Measurements from ENCODE around the gene MVK.

Gene MVK

GRCh38 chr12:109621901-109622364 is 48.3 kb downstream of the MVK start:
- H3K36me3 Mint-ChIP-seq (ENCODE audit: low read depth) = no peaks in the 10 kb centered on the region
- H3K4me1 Mint-ChIP-seq (ENCODE audit: low read depth) = no peaks in the 10 kb centered on the region
- no peak overlapping the region for H3K27ac Mint-ChIP-seq
- H3K4me3 Mint-ChIP-seq = no peak overlapping the region
- intact Hi-C loops (cut with micrococcal nuclease) = no loop called here
- peaks cover 29% of the 10 kb centered on the region for H3K27me3 Mint-ChIP-seq
- no peaks in the 10 kb centered on the region for H3K9me3 Mint-ChIP-seq

DNA sequence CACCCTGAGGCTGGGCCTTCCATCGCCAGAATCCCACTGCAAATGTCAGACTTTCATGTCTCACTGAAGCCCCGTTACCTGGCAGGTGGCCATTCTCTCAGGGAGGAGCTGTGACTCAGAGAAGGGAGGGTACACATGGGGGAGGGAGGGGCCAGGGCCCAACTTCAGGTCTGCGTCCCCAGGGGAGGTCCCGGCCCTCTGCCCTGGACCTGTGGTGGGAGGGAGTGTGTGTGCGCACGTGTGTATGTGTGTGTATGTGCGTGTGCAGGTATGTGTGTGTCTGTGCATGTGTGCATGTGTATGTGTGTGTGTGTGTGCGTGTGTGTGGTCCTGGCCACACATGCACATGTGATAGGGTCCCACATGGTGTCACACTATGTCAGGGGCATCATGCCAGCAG is 50.9 kb downstream of the MVK start:
- Mint-ChIP-seq H3K4me1 (ENCODE audit: low read depth) (no peaks in the 10 kb centered on the region), H3K27me3 (peaks cover 28% of the 10 kb centered on the region), H3K36me3 (ENCODE audit: low read depth) (no peaks in the 10 kb centered on the region), H3K9me3 (no peaks in the 10 kb centered on the region), H3K4me3 (no peak overlapping the region), H3K27ac (no peak overlapping the region)
- intact Hi-C loops (cut with micrococcal nuclease) = no loop called here

DNA sequence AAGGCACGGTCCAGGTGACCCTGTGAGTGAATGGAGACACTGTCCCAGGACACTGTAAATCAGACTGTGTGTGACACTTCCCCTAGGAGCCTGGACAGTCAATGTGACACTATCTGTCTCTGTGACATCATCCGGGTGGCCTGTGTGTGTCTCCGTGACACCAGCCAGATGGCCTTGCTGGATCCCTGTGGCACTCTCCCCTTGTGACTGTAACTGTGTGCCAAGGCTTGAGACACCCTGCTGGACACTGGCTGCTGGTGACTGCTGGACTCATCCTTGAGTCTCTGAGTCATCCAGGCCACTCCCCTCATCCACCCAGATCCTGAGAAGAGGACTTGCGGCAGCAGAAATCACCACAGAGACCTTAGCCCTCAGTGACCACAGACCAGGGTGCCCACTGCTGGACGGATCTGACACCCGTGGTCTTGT is 51.6 kb downstream of the MVK start:
- Mint-ChIP-seq H3K36me3 (ENCODE audit: low read depth) (no peaks in the 10 kb centered on the region), H3K4me1 (ENCODE audit: low read depth) (no peaks in the 10 kb centered on the region), H3K9me3 (no peaks in the 10 kb centered on the region), H3K27ac (no peak overlapping the region), H3K27me3 (peaks cover 28% of the 10 kb centered on the region), H3K4me3 (no peak overlapping the region)
- intact Hi-C loops (cut with micrococcal nuclease) = no loop called here

DNA sequence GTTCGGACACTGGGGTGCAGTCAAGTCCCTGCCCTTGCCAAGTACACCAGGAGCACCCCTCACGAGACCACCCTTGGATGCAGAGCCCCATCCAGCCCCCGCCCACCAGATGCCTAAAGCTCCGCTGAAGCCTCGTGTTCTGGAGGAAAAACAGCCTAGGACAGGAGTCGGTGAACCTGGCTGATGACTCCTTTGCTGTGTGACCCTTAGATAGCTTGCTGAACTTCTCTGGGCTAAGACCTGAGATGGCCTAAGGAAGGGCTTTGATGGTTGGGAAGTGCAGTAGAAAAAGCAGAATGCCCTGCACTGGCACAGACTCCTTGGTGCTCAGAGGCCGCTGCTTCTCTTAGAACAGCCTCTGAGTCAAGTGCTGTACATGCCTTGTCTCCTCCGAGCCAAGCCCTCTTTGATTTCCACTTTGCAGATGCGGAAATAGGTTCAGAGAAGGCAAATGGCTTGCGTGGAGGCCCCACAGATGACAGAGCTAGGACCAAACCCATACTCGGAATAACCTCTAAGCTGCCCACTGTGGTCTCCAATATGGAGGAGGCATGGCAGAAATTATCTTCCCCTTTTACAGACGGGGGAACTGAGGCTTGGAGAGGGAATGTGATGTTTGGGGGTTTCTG is 52.3 kb downstream of the MVK start:
- Mint-ChIP-seq H3K27me3 (peaks cover 28% of the 10 kb centered on the region), H3K4me3 (no peak overlapping the region), H3K36me3 (ENCODE audit: low read depth) (no peaks in the 10 kb centered on the region), H3K9me3 (no peaks in the 10 kb centered on the region), H3K27ac (no peak overlapping the region), H3K4me1 (ENCODE audit: low read depth) (no peaks in the 10 kb centered on the region)
- intact Hi-C loops (cut with micrococcal nuclease) = no loop called here

GRCh38 chr12:109626378-109627115 is 53.0 kb downstream of the MVK start:
- peaks cover 23% of the 10 kb centered on the region for H3K27me3 Mint-ChIP-seq
- H3K9me3 Mint-ChIP-seq = no peaks in the 10 kb centered on the region

DNA sequence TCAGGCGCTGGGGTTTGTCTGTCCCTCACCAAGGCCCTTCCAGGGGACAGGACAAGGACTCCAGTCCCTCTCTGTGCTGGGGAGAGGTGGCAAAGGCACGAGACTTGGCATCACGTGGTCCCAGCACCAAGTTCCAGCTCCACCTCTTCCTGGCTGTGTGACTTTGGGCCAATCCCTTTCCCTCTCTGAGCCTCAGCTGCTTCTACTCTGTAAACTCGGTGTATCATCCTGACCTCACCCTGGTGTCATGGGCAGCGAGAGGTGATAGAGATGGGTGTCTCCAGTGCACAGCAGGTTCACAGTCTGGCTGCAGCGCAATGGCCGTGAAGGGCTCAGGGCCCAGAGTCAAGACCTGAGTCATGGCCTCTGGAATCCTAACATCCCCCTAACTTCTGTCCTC is 54.0 kb downstream of the MVK start:
- intact Hi-C loops (cut with micrococcal nuclease) = no loop called here
- Mint-ChIP-seq H3K27ac (no peak overlapping the region), H3K36me3 (ENCODE audit: low read depth) (no peaks in the 10 kb centered on the region), H3K4me1 (ENCODE audit: low read depth) (no peaks in the 10 kb centered on the region), H3K4me3 (no peak overlapping the region), H3K27me3 (peaks cover 13% of the 10 kb centered on the region), H3K9me3 (no peaks in the 10 kb centered on the region)

More at GRCh38 chr12:109626378-109627115, 53.0 kb downstream of the MVK start:
- Mint-ChIP-seq H3K36me3 (ENCODE audit: low read depth) (no peaks in the 10 kb centered on the region), H3K27ac (no peak overlapping the region), H3K4me1 (ENCODE audit: low read depth) (no peaks in the 10 kb centered on the region), H3K4me3 (no peak overlapping the region)
- intact Hi-C loops (cut with micrococcal nuclease) = no loop called here

- H3K4me3 Mint-ChIP-seq = no peak overlapping the region
- H3K27ac Mint-ChIP-seq = no peak overlapping the region
- intact Hi-C loops (cut with micrococcal nuclease) = no loop called here
- no peaks in the 10 kb centered on the region for H3K4me1 Mint-ChIP-seq (ENCODE audit: low read depth)
- H3K36me3 Mint-ChIP-seq (ENCODE audit: low read depth) = no peaks in the 10 kb centered on the region
- H3K9me3 Mint-ChIP-seq = no peaks in the 10 kb centered on the region
- peaks cover 4% of the 10 kb centered on the region for H3K27me3 Mint-ChIP-seq
Observed at GRCh38 chr12:109630107-109630506, 56.5 kb downstream of the MVK start.

DNA sequence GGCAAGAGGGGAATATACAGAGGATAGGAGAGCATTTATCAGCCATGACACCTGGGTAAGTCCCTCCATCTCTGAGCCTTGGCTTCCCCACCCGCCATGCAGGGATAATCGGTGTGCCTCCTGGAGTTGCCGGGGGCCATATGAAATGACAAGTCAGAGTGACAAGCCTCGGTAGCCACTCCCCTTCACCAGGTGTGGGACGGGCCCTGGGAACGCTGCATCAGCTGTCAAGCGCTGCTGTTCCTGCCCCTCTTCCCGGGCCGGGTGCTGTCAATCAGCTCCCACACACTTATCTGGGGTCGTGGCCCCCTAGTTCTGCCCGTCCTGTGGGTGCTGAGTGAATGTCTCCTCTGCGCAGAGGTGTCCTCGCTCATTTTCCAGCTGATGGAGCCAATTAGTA is 57.2 kb downstream of the MVK start:
- Mint-ChIP-seq H3K27me3 (peaks cover 4% of the 10 kb centered on the region), H3K9me3 (no peaks in the 10 kb centered on the region), H3K4me3 (no peak overlapping the region), H3K4me1 (ENCODE audit: low read depth) (no peaks in the 10 kb centered on the region), H3K36me3 (ENCODE audit: low read depth) (no peaks in the 10 kb centered on the region), H3K27ac (no peak overlapping the region)
- intact Hi-C loops (cut with micrococcal nuclease) = no loop called here

- Mint-ChIP-seq H3K9me3 (no peaks in the 10 kb centered on the region), H3K36me3 (ENCODE audit: low read depth) (no peaks in the 10 kb centered on the region), H3K27me3 (peaks cover 4% of the 10 kb centered on the region), H3K4me3 (no peak overlapping the region), H3K4me1 (ENCODE audit: low read depth) (no peaks in the 10 kb centered on the region), H3K27ac (no peak overlapping the region)
- intact Hi-C loops (cut with micrococcal nuclease) = no loop called here
Observed at GRCh38 chr12:109631302-109631701, 57.7 kb downstream of the MVK start.

- intact Hi-C loops (cut with micrococcal nuclease) = no loop called here
- H3K9me3 Mint-ChIP-seq = no peaks in the 10 kb centered on the region
- no peaks in the 10 kb centered on the region for H3K36me3 Mint-ChIP-seq (ENCODE audit: low read depth)
- no peak overlapping the region for H3K4me3 Mint-ChIP-seq
- no peak overlapping the region for H3K27ac Mint-ChIP-seq
- no peaks in the 10 kb centered on the region for H3K4me1 Mint-ChIP-seq (ENCODE audit: low read depth)
- peaks cover 4% of the 10 kb centered on the region for H3K27me3 Mint-ChIP-seq
Observed at GRCh38 chr12:109631751-109632150, 58.2 kb downstream of the MVK start.

DNA sequence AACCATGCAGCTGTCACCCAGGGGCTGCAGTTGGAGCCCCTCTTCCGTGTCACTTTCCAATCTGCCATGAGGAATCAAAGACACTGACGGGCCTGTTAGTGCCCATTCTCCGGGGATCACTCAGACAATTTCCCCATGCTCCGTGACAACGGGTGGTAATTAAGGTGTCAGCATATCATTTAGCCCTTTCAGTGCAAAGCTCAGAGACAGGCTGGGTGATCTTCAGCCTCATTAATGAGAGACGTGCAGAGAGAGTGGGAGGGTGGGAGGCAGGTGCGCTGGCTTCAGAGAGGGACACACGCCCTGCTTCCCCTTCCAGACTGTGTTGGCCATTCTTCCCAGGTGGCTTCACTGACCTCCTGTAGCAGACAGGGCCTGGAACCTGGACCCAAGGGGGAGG is 58.7 kb downstream of the MVK start:
- H3K27me3 Mint-ChIP-seq = peaks cover 6% of the 10 kb centered on the region
- no peaks in the 10 kb centered on the region for H3K36me3 Mint-ChIP-seq (ENCODE audit: low read depth)
- H3K27ac Mint-ChIP-seq = no peak overlapping the region
- intact Hi-C loops (cut with micrococcal nuclease) = no loop called here
- H3K4me3 Mint-ChIP-seq = no peak overlapping the region
- no peaks in the 10 kb centered on the region for H3K9me3 Mint-ChIP-seq
- H3K4me1 Mint-ChIP-seq (ENCODE audit: low read depth) = no peaks in the 10 kb centered on the region

DNA sequence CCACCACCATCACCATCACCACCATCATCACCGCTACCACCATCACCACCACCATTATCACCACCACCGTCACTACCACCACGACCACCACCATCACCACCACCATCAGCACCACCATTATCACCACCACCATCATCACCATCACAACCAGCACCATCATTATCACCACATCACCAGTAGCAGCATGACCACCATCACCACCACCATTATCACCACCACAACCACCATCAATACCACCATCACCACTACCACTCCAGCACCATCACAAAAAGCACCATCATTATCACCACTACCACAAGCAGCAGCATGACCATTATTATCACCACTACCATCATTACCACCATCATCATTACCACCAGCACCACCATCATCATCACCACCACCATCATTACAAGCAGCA is 62.1 kb downstream of the MVK start:
- no peaks in the 10 kb centered on the region for H3K9me3 Mint-ChIP-seq
- H3K27ac Mint-ChIP-seq = no peak overlapping the region
- H3K27me3 Mint-ChIP-seq = peaks cover 2% of the 10 kb centered on the region
- no peak overlapping the region for H3K4me3 Mint-ChIP-seq
- no peaks in the 10 kb centered on the region for H3K4me1 Mint-ChIP-seq (ENCODE audit: low read depth)
- no peaks in the 10 kb centered on the region for H3K36me3 Mint-ChIP-seq (ENCODE audit: low read depth)
- intact Hi-C loops (cut with micrococcal nuclease) = no loop called here

DNA sequence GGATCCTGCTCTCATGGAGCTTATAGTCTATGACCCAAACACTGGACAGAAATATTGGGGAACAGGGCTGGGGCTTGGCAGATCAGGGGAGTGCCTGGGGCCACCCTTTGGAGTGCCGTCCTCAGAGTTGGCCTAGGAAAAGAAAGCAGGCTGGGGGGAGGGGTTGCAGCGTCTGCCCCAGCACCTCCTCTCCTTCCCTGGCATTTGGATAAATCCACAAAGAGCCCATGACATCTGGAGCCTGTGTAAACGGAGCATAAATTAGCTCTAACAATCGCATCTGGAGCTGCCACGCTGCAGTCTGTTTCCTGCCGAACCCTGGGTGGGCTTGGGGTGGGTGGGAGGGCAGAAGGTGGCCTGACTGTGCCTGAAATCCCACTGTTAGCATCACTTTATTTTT is 63.8 kb downstream of the MVK start:
- no peak overlapping the region for H3K4me3 Mint-ChIP-seq
- H3K27ac Mint-ChIP-seq = no peak overlapping the region
- intact Hi-C loops (cut with micrococcal nuclease) = no loop called here
- H3K27me3 Mint-ChIP-seq = peaks cover 2% of the 10 kb centered on the region
- H3K36me3 Mint-ChIP-seq (ENCODE audit: low read depth) = no peaks in the 10 kb centered on the region
- no peaks in the 10 kb centered on the region for H3K9me3 Mint-ChIP-seq
- no peaks in the 10 kb centered on the region for H3K4me1 Mint-ChIP-seq (ENCODE audit: low read depth)

DNA sequence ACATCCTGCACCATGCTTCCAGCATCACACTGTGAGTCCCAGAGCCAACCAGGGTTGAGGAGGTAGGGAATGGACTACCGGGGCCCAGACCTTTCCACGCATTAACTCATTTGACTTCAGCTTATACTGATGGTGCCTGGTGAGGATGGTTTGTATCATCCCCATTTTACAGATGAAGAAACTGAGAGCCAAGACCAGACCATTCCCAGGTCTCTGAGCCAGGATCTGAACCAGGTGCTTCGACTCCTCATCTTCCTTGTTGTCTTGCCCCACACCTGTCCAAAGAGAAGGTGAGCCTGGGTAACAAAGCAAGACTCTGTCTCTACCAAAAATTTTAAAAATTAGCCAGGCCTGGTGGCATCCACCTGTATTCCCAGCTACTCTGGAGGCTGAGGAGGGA is 64.4 kb downstream of the MVK start:
- H3K4me3 Mint-ChIP-seq = no peak overlapping the region
- H3K4me1 Mint-ChIP-seq (ENCODE audit: low read depth) = no peaks in the 10 kb centered on the region
- H3K27ac Mint-ChIP-seq = no peak overlapping the region
- intact Hi-C loops (cut with micrococcal nuclease) = no loop called here
- no peaks in the 10 kb centered on the region for H3K36me3 Mint-ChIP-seq (ENCODE audit: low read depth)
- H3K9me3 Mint-ChIP-seq = no peaks in the 10 kb centered on the region
- H3K27me3 Mint-ChIP-seq = peaks cover 2% of the 10 kb centered on the region

DNA sequence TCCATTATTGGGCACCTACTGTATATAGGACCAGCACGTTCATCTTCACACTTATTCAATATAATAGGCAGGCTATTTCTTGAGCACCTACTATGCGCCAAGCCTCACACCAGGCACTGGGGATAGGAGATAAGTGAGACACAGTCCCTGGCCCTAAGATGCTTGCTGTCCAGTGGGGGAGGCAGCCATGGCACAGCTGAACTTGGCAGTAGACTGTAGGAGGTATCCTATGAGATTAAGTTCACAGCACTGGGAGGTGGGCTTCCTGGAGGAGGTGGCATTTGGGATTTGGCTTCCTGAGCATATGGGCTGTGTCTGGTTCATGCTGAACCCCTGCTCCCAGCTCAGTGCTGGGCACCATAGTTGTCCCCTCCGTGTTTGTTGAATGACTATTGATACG is 65.1 kb downstream of the MVK start:
- no peak overlapping the region for H3K27ac Mint-ChIP-seq
- H3K36me3 Mint-ChIP-seq (ENCODE audit: low read depth) = no peaks in the 10 kb centered on the region
- H3K4me3 Mint-ChIP-seq = no peak overlapping the region

More for the DNA sequence above, 65.1 kb downstream of the MVK start:
- Mint-ChIP-seq H3K27me3 (peaks cover 2% of the 10 kb centered on the region), H3K4me1 (ENCODE audit: low read depth) (no peaks in the 10 kb centered on the region), H3K9me3 (no peaks in the 10 kb centered on the region)
- intact Hi-C loops (cut with micrococcal nuclease) = no loop called here
